HG02642 (cell line): ENCODE results near the gene TNFAIP1.

Experiments
- ATAC-seq: cut with Tn5 transposase; IDR thresholded peaks from one replicate; pipeline ENCODE4 v1.9.1; 2021; ENCODE audit warnings: mild to moderate bottlenecking; ENCODE audit not compliant: unreplicated experiment, poor library complexity

TNFAIP1 gene

GRCh38 chr17:28344011-28344410 lies 8.4 kb downstream of the TNFAIP1 start:
- no peak for ATAC-seq

- ATAC-seq: no peak
Measured at GRCh38 chr17:28344435-28344901, 8.9 kb downstream of the TNFAIP1 start.

GRCh38 chr17:28345419-28346198 lies 10.0 kb downstream of the TNFAIP1 start:
- ATAC-seq: no peak

- no peak for ATAC-seq
Measured at GRCh38 chr17:28346199-28346580, 10.6 kb downstream of the TNFAIP1 start.

- ATAC-seq: no peak
Measured at GRCh38 chr17:28346746-28347246, 11.2 kb downstream of the TNFAIP1 start.

- ATAC-seq: no peak
Measured at GRCh38 chr17:28347261-28347891, 11.8 kb downstream of the TNFAIP1 start.

GRCh38 chr17:28348979-28349378 lies 13.4 kb downstream of the TNFAIP1 start:
- ATAC-seq: no peak

GRCh38 chr17:28350271-28350670 lies 14.7 kb downstream of the TNFAIP1 start:
- ATAC-seq: no peak

GRCh38 chr17:28357061-28357900 lies 21.7 kb downstream of the TNFAIP1 start, which contains the start of gene POLDIP2:
Gene POLDIP2 (minus strand): TSS chr17:28357527. CDS start chr17:28357448, 79 bp downstream.
- peak; percentile 97 for ATAC-seq

- no peak for ATAC-seq
Measured at GRCh38 chr17:28357901-28358197, 22.3 kb downstream of the TNFAIP1 start.

GRCh38 chr17:28363186-28363585 lies 27.6 kb downstream of the TNFAIP1 start:
- ATAC-seq: no peak

GRCh38 chr17:28363776-28364650 lies 28.5 kb downstream of the TNFAIP1 start:
- ATAC-seq: no peak

GRCh38 chr17:28364665-28365363 lies 29.3 kb downstream of the TNFAIP1 start, which contains the start of gene SEBOX:
Gene SEBOX (minus strand): TSS chr17:28365199. CDS start chr17:28365151, 48 bp downstream.
- no peak for ATAC-seq

GRCh38 chr17:28365487-28365886 lies 29.9 kb downstream of the TNFAIP1 start:
- ATAC-seq: no peak

- ATAC-seq: no peak
Measured at GRCh38 chr17:28366605-28367004, 31.0 kb downstream of the TNFAIP1 start.

- ATAC-seq: no peak
Measured at GRCh38 chr17:28367641-28368305, 32.2 kb downstream of the TNFAIP1 start.

GRCh38 chr17:28368306-28368831 lies 32.8 kb downstream of the TNFAIP1 start:
- ATAC-seq: no peak

GRCh38 chr17:28368915-28369683 lies 33.5 kb downstream of the TNFAIP1 start:
- no peak for ATAC-seq
